OCI-LY1 (cell line): ENCODE measurements around the gene CHCHD3.

Experiments
- H2AFZ ChIP-seq: fragments of 200-600 bp; sonication (generic), shearing (Covaris generic); 2 replicates; pipeline ENCODE4 v1.6.0; 2014; ENCODE audit warnings: antibody characterized with exemption, mild to moderate bottlenecking, low read length
- H3F3A ChIP-seq: fragments of 200-600 bp; sonication (generic), shearing (Covaris generic); 2 replicates; pipeline ENCODE4 v1.6.0; 2014; ENCODE audit warnings: mild to moderate bottlenecking, antibody characterized with exemption, low read length, moderate library complexity; ENCODE audit not compliant: insufficient read depth
- H3K27ac ChIP-seq: fragments of 200-600 bp; sonication (generic); 2 replicates; pipeline ENCODE4 v1.5.1; 2014; ENCODE audit warnings: low read length, mixed run types, mild to moderate bottlenecking, low read depth; ENCODE audit not compliant: poor library complexity, severe bottlenecking
- H3K27me3 ChIP-seq: fragments of 200-600 bp; sonication (generic); 2 replicates; pipeline ENCODE4 v1.6.0; 2014; ENCODE audit warnings: antibody characterized with exemption, mild to moderate bottlenecking, low read length, moderate library complexity; ENCODE audit not compliant: insufficient read depth
- H3K36me3 ChIP-seq: fragments of 200-600 bp; sonication (generic); 2 replicates; pipeline ENCODE4 v1.6.1; 2014; ENCODE audit warnings: mild to moderate bottlenecking, antibody characterized with exemption, low read length, moderate library complexity, mixed read lengths; ENCODE audit not compliant: insufficient read depth
- H3K4me1 ChIP-seq: fragments of 200-600 bp; sonication (generic); 2 replicates; pipeline ENCODE4 v1.5.1; 2014; ENCODE audit warnings: mild to moderate bottlenecking, low read length, moderate library complexity; ENCODE audit not compliant: insufficient read depth, severe bottlenecking
- H3K4me2 ChIP-seq: fragments of 200-600 bp; sonication (generic), shearing (Covaris generic); 2 replicates; pipeline ENCODE4 v1.6.1; 2014; ENCODE audit warnings: low read length
- H3K4me3 ChIP-seq: fragments of 200-600 bp; sonication (generic); 2 replicates; pipeline ENCODE4 v1.5.1; 2014; ENCODE audit warnings: low read length, low read depth, mild to moderate bottlenecking, mixed read lengths; ENCODE audit not compliant: poor library complexity, severe bottlenecking
- H3K79me2 ChIP-seq: fragments of 200-600 bp; shearing (Covaris generic); 2 replicates; pipeline ENCODE4 v1.6.1; 2016; ENCODE audit warnings: mixed run types, low read length, mixed read lengths; ENCODE audit not compliant: insufficient read depth
- H3K9ac ChIP-seq: fragments of 200-600 bp; sonication (generic), shearing (Covaris generic); 2 replicates; pipeline ENCODE4 v1.6.1; 2014; ENCODE audit warnings: mild to moderate bottlenecking, low read length, mixed read lengths
- H3K9me2 ChIP-seq: fragments of 200-600 bp; sonication (generic), shearing (Covaris generic); 2 replicates; pipeline ENCODE4 v1.6.1; 2014; ENCODE audit warnings: low read depth, mild to moderate bottlenecking, low read length, mixed read lengths
- H3K9me3 ChIP-seq: fragments of 200-600 bp; shearing (Covaris generic); 2 replicates; pipeline ENCODE4 v1.6.1; 2014; ENCODE audit warnings: low read length, mixed read lengths
- H4K20me1 ChIP-seq: fragments of 200-600 bp; sonication (generic), shearing (Covaris generic); 2 replicates; pipeline ENCODE4 v1.6.0; 2016; ENCODE audit warnings: mild to moderate bottlenecking, low read length; ENCODE audit not compliant: insufficient read depth
- CTCF ChIP-seq: fragments of 200-600 bp; sonication (generic), shearing (Covaris generic); IDR thresholded peaks from 2 replicates; pipeline ENCODE4 v1.5.1; 2017; ENCODE audit warnings: mild to moderate bottlenecking, antibody characterized with exemption, low read length, moderate library complexity, mixed read lengths
- EZH2 ChIP-seq: fragments of 200-600 bp; sonication (generic), shearing (Covaris generic); IDR thresholded peaks from 2 replicates; pipeline ENCODE4 v1.8.0; 2017; ENCODE audit warnings: borderline replicate concordance, mixed run types, mild to moderate bottlenecking, antibody characterized with exemption, low read length, moderate library complexity, mixed read lengths

CHCHD3 gene

GRCh38 chr7:132769280-132769679 is 312.6 kb downstream of the CHCHD3 start:
- 0 out of 2 replicates have a peak, but pooled peaks cover 4% of the 10 kb centered on the region for H3K27me3 ChIP-seq
- H2AFZ ChIP-seq: no peak overlapping the region
- H3F3A ChIP-seq: no peaks in the 10 kb centered on the region
- H3K79me2 ChIP-seq: no peaks in the 10 kb centered on the region
- peaks cover 12% of the 10 kb centered on the region for H3K4me1 ChIP-seq
- H3K4me3 ChIP-seq: no peak overlapping the region
- no peaks in the 10 kb centered on the region for H4K20me1 ChIP-seq
- H3K27ac ChIP-seq: no peak overlapping the region
- H3K9me2 ChIP-seq: no peaks in the 10 kb centered on the region
- no peak overlapping the region for H3K4me2 ChIP-seq
- no peaks in the 10 kb centered on the region for H3K36me3 ChIP-seq
- no peak overlapping the region for H3K9ac ChIP-seq
- TF ChIP-seq CTCF (no peak), EZH2 (no peak)
- H3K9me3 ChIP-seq: peaks cover 12% of the 10 kb centered on the region

GRCh38 chr7:132768099-132768498 is 313.8 kb downstream of the CHCHD3 start:
- H3K4me2 ChIP-seq: no peak overlapping the region
- peaks cover 12% of the 10 kb centered on the region for H3K4me1 ChIP-seq
- H3K79me2 ChIP-seq: no peaks in the 10 kb centered on the region
- peaks cover 12% of the 10 kb centered on the region for H3K9me3 ChIP-seq
- H3K9ac ChIP-seq: no peak overlapping the region
- 0 out of 2 replicates have a peak, but pooled peaks cover 4% of the 10 kb centered on the region for H3K27me3 ChIP-seq
- H3K4me3 ChIP-seq: no peak overlapping the region
- TF ChIP-seq CTCF (no peak), EZH2 (no peak)
- H3K36me3 ChIP-seq: no peaks in the 10 kb centered on the region
- no peaks in the 10 kb centered on the region for H4K20me1 ChIP-seq
- no peaks in the 10 kb centered on the region for H3F3A ChIP-seq
- H3K27ac ChIP-seq: no peak overlapping the region
- no peak overlapping the region for H2AFZ ChIP-seq
- no peaks in the 10 kb centered on the region for H3K9me2 ChIP-seq

- no peak for TF ChIP-seq EZH2
- no peak for TF ChIP-seq CTCF
- Histone ChIP-seq H3K27me3 (0 out of 2 replicates have a peak, but pooled peaks cover 4% of the 10 kb centered on the region), H3K9me2 (no peaks in the 10 kb centered on the region)
Observed at GRCh38 chr7:132767378-132767777, 314.5 kb downstream of the CHCHD3 start.

More at GRCh38 chr7:132767378-132767777, 314.5 kb downstream of the CHCHD3 start:
- Histone ChIP-seq H2AFZ (no peak overlapping the region), H3K4me2 (no peak overlapping the region), H3K27ac (no peak overlapping the region), H3K79me2 (no peaks in the 10 kb centered on the region), H4K20me1 (no peaks in the 10 kb centered on the region), H3F3A (no peaks in the 10 kb centered on the region), H3K4me1 (peaks cover 12% of the 10 kb centered on the region), H3K4me3 (no peak overlapping the region), H3K36me3 (no peaks in the 10 kb centered on the region), H3K9ac (no peak overlapping the region), H3K9me3 (peaks cover 12% of the 10 kb centered on the region)
